ENCODE results near the gene RCCD1. TPM values are rescaled to one million over a fixed set of nuclear protein-coding genes. Genes with fewer than 3 reads are reported as not detected.

RCCD1 gene
- total RNA-seq, 4 donors from 2014 or later: 1.4 to 4.8 (median 4.4) TPM

GRCh38 chr15:90979582-90979981 is 24.9 kb downstream of the RCCD1 start:
- H3K9me3 ChIP-seq: no peaks in the 10 kb centered on the region
- no peaks in the 10 kb centered on the region for H3K36me3 ChIP-seq
- H3K27me3 ChIP-seq: no peaks in the 10 kb centered on the region
- intact Hi-C loops (cut with DNase I; ENCODE audit: low total_unique reads): no loop called here
- no peak overlapping the region for H3K27ac ChIP-seq
- no peaks in the 10 kb centered on the region for H3K4me1 ChIP-seq
- ATAC-seq (no peak), DNase-seq (no peak)
- in situ Hi-C loops (cut with MboI; ENCODE audit: low sequenced_read_pairs in 4 of 4): no loop called here
- no peak overlapping the region for H3K4me3 ChIP-seq
- no peak for TF ChIP-seq POLR2A (IDR thresholded peaks at IDR 0.05)
- TF ChIP-seq, protein P1, sequence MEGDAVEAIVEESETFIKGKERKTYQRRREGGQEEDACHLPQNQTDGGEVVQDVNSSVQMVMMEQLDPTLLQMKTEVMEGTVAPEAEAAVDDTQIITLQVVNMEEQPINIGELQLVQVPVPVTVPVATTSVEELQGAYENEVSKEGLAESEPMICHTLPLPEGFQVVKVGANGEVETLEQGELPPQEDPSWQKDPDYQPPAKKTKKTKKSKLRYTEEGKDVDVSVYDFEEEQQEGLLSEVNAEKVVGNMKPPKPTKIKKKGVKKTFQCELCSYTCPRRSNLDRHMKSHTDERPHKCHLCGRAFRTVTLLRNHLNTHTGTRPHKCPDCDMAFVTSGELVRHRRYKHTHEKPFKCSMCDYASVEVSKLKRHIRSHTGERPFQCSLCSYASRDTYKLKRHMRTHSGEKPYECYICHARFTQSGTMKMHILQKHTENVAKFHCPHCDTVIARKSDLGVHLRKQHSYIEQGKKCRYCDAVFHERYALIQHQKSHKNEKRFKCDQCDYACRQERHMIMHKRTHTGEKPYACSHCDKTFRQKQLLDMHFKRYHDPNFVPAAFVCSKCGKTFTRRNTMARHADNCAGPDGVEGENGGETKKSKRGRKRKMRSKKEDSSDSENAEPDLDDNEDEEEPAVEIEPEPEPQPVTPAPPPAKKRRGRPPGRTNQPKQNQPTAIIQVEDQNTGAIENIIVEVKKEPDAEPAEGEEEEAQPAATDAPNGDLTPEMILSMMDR (IDR thresholded peaks at IDR 0.05 in 4 of 5, conservative IDR thresholded peaks at IDR 0.05 in 1 of 5): no peak

DNA sequence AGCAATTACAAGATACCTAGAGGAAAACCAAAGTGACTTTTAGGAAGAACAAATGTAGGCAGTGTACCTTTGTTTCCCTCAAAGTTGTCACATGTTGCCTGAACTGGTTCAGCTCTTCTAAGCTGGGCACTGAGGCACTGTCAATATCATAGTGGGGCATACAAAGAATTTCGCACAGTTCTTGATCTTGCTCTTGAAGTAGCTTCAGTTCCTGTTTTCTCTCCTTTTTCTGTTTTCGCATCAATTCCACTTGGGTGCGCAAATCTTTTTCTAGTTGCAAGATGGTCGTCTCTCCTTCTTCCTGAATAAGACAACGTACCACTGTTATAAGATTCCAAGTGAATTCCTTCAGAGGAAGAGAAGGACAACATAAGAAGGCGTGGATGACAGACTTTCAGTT is 27.0 kb downstream of the RCCD1 start:
- no peaks in the 10 kb centered on the region for H3K4me1 ChIP-seq
- ATAC-seq: no peak
- DNase-seq: no peak
- H3K36me3 ChIP-seq: no peaks in the 10 kb centered on the region
- H3K27me3 ChIP-seq: no peaks in the 10 kb centered on the region
- H3K9me3 ChIP-seq: no peaks in the 10 kb centered on the region
- H3K27ac ChIP-seq: no peak overlapping the region
- intact Hi-C loops (cut with DNase I; ENCODE audit: low total_unique reads) (no loop called here), in situ Hi-C loops (cut with MboI; ENCODE audit: low sequenced_read_pairs in 4 of 4) (no loop called here)
- H3K4me3 ChIP-seq: no peak overlapping the region
- no peak for TF ChIP-seq POLR2A (IDR thresholded peaks at IDR 0.05)
- TF ChIP-seq, protein P1 (IDR thresholded peaks at IDR 0.05 in 4 of 5, conservative IDR thresholded peaks at IDR 0.05 in 1 of 5): no peak

DNA sequence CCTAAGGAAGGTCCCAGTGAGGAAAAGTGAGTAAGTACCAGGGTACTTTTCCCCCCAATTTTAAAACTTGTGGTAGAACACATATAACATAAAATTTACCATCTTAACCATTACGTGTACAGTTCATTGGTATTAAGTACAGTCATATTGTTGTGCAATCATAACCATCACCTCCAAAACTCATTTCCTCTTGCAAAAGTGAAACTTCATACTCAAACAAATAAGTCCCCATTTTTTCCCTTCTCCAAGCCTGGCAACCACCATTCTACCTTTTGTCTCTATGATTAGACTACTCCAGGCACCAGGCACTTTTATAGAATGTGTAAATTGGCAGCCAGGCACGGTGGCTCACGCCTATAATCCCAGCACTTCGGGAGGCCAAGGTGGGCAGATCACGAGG is 27.5 kb downstream of the RCCD1 start:
- DNase-seq (no peak), ATAC-seq (no peak)
- no peak overlapping the region for H3K4me3 ChIP-seq
- intact Hi-C loops (cut with DNase I; ENCODE audit: low total_unique reads) (no loop called here), in situ Hi-C loops (cut with MboI; ENCODE audit: low sequenced_read_pairs in 4 of 4) (no loop called here)
- no peaks in the 10 kb centered on the region for H3K27me3 ChIP-seq
- TF ChIP-seq, protein P1 (IDR thresholded peaks at IDR 0.05 in 4 of 5, conservative IDR thresholded peaks at IDR 0.05 in 1 of 5): no peak
- TF ChIP-seq POLR2A (IDR thresholded peaks at IDR 0.05): no peak
- H3K9me3 ChIP-seq: no peaks in the 10 kb centered on the region
- H3K27ac ChIP-seq: no peak overlapping the region
- H3K36me3 ChIP-seq: no peaks in the 10 kb centered on the region
- no peaks in the 10 kb centered on the region for H3K4me1 ChIP-seq

DNA sequence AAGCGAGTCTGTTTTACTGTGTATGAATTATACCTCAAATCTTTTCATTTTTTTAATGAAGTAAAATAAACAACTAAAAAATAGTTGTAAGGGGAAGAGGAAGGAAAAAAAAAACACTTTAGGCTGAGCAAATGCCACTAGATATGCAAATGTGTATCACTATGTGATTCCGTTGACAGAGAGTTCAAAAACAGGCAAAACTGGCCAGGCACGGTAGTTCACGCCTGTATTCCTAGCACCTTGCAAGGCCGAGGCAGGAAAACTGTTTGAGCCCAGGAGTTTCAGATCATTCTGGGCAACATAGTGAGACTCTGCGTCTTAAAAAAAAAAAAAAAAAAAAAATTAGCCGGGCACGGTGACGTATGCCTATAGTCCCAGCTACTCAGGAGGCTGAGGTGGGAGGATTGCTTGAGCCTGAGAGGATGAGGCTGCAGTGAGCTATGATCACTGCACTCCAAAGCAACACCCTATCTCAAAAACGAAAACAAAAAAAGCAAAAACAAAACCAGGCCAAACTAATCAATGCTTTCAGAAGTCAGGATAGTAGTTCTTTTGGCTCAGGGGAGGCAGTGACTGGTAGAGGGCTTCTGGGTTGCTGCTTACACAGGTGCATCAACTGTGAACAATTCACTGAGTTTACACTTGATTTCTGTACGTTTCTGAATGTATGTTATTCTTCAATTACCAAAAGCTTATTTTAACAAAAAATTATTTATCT is 32.3 kb downstream of the RCCD1 start:
- no peak for TF ChIP-seq POLR2A (IDR thresholded peaks at IDR 0.05)
- TF ChIP-seq, protein P1 (IDR thresholded peaks at IDR 0.05 in 4 of 5, conservative IDR thresholded peaks at IDR 0.05 in 1 of 5): no peak
- no peak for DNase-seq
- no peaks in the 10 kb centered on the region for H3K27me3 ChIP-seq
- no peaks in the 10 kb centered on the region for H3K9me3 ChIP-seq
- no peak for ATAC-seq
- in situ Hi-C loops (cut with MboI; ENCODE audit: low sequenced_read_pairs in 4 of 4) (no loop called here), intact Hi-C loops (cut with DNase I; ENCODE audit: low total_unique reads) (no loop called here)
- no peaks in the 10 kb centered on the region for H3K4me1 ChIP-seq
- H3K27ac ChIP-seq: no peak overlapping the region
- H3K36me3 ChIP-seq: no peaks in the 10 kb centered on the region
- no peak overlapping the region for H3K4me3 ChIP-seq
